SU-DHL-6 (cell line): ENCODE measurements around the gene ACBD6.

Experiments used
- H2AFZ ChIP-seq: fragments of 200-600 bp; sonication (generic); 2 replicates; pipeline ENCODE4 v1.6.1; 2014; ENCODE audit warnings: low read depth, mild to moderate bottlenecking, moderate library complexity, mixed read lengths, antibody characterized with exemption, low read length; ENCODE audit not compliant: severe bottlenecking
- H3F3A ChIP-seq: fragments of 200-600 bp; shearing (Covaris generic); 2 replicates; pipeline ENCODE4 v1.6.0; 2016; ENCODE audit warnings: antibody characterized with exemption, mild to moderate bottlenecking; ENCODE audit not compliant: insufficient read depth
- H3K27ac ChIP-seq: fragments of 200-600 bp; sonication (generic); 2 replicates; pipeline ENCODE4 v1.5.1; 2016; ENCODE audit warnings: low read depth, mild to moderate bottlenecking, low read length, moderate library complexity, mixed read lengths
- H3K27me3 ChIP-seq: fragments of 200-600 bp; sonication (generic), shearing (Covaris generic); 2 replicates; pipeline ENCODE4 v1.6.0; 2014; ENCODE audit warnings: mild to moderate bottlenecking, low read length
- H3K36me3 ChIP-seq: fragments of 200-600 bp; sonication (generic); 2 replicates; pipeline ENCODE4 v1.6.1; 2014; ENCODE audit warnings: mild to moderate bottlenecking, low read length, mixed read lengths
- H3K4me2 ChIP-seq: fragments of 300-600, 200-600 bp; shearing (Covaris generic), sonication (generic); 2 replicates; pipeline ENCODE4 v1.6.0; 2014; ENCODE audit warnings: low read length, low read depth, mild to moderate bottlenecking; ENCODE audit not compliant: poor library complexity, severe bottlenecking
- H3K4me3 ChIP-seq: fragments of 200-600 bp; sonication (generic); 2 replicates; pipeline ENCODE4 v1.5.1; 2014; ENCODE audit warnings: antibody characterized with exemption, low read length, mild to moderate bottlenecking, mixed read lengths; ENCODE audit not compliant: insufficient read depth, poor library complexity, severe bottlenecking
- H3K79me2 ChIP-seq: fragments of 200-600 bp; sonication (generic); 2 replicates; pipeline ENCODE4 v1.6.1; 2014; ENCODE audit warnings: mild to moderate bottlenecking, low read length, moderate library complexity; ENCODE audit not compliant: insufficient read depth
- H3K9ac ChIP-seq: fragments of 200-600 bp; sonication (generic); 2 replicates; pipeline ENCODE4 v1.7.0; 2014; ENCODE audit warnings: mild to moderate bottlenecking, low read length
- H3K9me2 ChIP-seq: fragments of 200-600 bp; sonication (generic); replicated peaks from 2 replicates; pipeline ENCODE4 v1.6.1; 2014; ENCODE audit warnings: low read length; ENCODE audit not compliant: insufficient read depth
- H3K9me3 ChIP-seq: fragments of 200-600 bp; sonication (generic); 2 replicates; pipeline ENCODE4 v1.6.1; 2014; ENCODE audit warnings: low read length, mixed read lengths; ENCODE audit not compliant: insufficient read depth
- H4K20me1 ChIP-seq: fragments of 200-600 bp; sonication (generic); 2 replicates; pipeline ENCODE4 v1.6.1; 2014; ENCODE audit warnings: low read depth, mild to moderate bottlenecking, antibody characterized with exemption, low read length, moderate library complexity, mixed read lengths
- CTCF ChIP-seq: fragments of 200-600 bp; sonication (generic); IDR thresholded peaks from one replicate; pipeline ENCODE4 v1.5.1; 2017; ENCODE audit warnings: antibody characterized with exemption, mild to moderate bottlenecking, low read length, moderate library complexity; ENCODE audit not compliant: insufficient read depth, poor library complexity, severe bottlenecking
- EZH2phosphoT487 ChIP-seq: fragments of 200-600 bp; sonication (generic), shearing (Covaris generic); conservative IDR thresholded peaks from 2 replicates; pipeline ENCODE4 v1.6.1; 2018; ENCODE audit warnings: mild to moderate bottlenecking, antibody characterized with exemption, low read length, moderate library complexity, mixed read lengths

The ACBD6 gene

GRCh38 chr1:180376800-180377199 lies 125.6 kb downstream of the ACBD6 start:
- Histone ChIP-seq H3K9me3 (peaks cover 16% of the 10 kb centered on the region; the same call in 1 of the 2 replicates), H3F3A (no peaks in the 10 kb centered on the region; the same call in 1 of the 2 replicates), H3K9me2 (no peaks in the 10 kb centered on the region), H3K4me2 (no peak overlapping the region), H3K9ac (no peak overlapping the region), H2AFZ (no peak overlapping the region), H3K27me3 (no peaks in the 10 kb centered on the region), H3K36me3 (peaks cover 12% of the 10 kb centered on the region), H3K27ac (no peak overlapping the region), H3K4me3 (no peak overlapping the region), H3K79me2 (peaks cover 37% of the 10 kb centered on the region), H4K20me1 (no peaks in the 10 kb centered on the region)
- TF ChIP-seq CTCF (no peak), EZH2phosphoT487 (no peak)

GRCh38 chr1:180376253-180376652 lies 126.1 kb downstream of the ACBD6 start:
- Histone ChIP-seq H3K9me3 (peaks cover 16% of the 10 kb centered on the region; the same call in 1 of the 2 replicates), H2AFZ (no peak overlapping the region), H3F3A (no peaks in the 10 kb centered on the region; the same call in 1 of the 2 replicates), H3K27ac (no peak overlapping the region), H3K27me3 (no peaks in the 10 kb centered on the region), H3K36me3 (peaks cover 12% of the 10 kb centered on the region), H3K9me2 (no peaks in the 10 kb centered on the region), H4K20me1 (no peaks in the 10 kb centered on the region), H3K4me2 (no peak overlapping the region), H3K79me2 (peaks cover 37% of the 10 kb centered on the region), H3K4me3 (no peak overlapping the region), H3K9ac (no peak overlapping the region)
- TF ChIP-seq CTCF (no peak), EZH2phosphoT487 (no peak)

GRCh38 chr1:180372728-180373127 lies 129.6 kb downstream of the ACBD6 start:
- Histone ChIP-seq H4K20me1 (no peaks in the 10 kb centered on the region), H3K4me2 (no peak overlapping the region), H2AFZ (no peak overlapping the region), H3K9ac (no peak overlapping the region), H3K36me3 (no peaks in the 10 kb centered on the region; the same call in 1 of the 2 replicates), H3K9me3 (no peaks in the 10 kb centered on the region), H3F3A (no peaks in the 10 kb centered on the region; the same call in 1 of the 2 replicates), H3K27ac (no peak overlapping the region), H3K27me3 (no peaks in the 10 kb centered on the region), H3K4me3 (no peak overlapping the region), H3K9me2 (no peaks in the 10 kb centered on the region), H3K79me2 (0 out of 2 replicates have a peak, but pooled peaks cover 9% of the 10 kb centered on the region)
- TF ChIP-seq CTCF: no peak
- TF ChIP-seq EZH2phosphoT487: no peak
